ENCODE data around the gene ISY1.
A peak's percentile ranks its signal among the peaks of the same experiment; 100 is the strongest.

Gene ISY1

DNA sequence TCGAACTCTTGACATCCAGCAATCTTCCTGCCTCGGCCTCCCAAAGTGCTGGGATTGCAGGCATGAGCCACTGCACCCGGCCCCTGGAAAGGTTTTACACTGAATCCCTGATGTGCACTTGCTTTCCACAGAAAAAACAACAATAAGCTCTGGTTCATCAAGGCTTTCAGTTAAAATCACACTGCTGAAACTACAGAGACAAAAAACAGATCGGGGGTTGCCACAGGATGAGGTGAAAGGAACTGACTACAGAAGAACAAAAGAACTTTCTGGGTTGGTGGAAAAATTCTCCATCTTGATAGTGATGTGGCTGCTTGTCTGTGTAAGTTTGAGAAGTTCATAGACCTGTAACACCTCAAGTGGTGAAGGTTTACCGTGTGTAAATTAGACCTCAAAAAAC lies 42.1 kb downstream of the ISY1 start:
- no peak for DNase-seq (ENCODE audit: low read depth in 1 of 2, low spot score in 1 of 2)
- H3K27ac ChIP-seq (replicated peaks): peak overlapping the region; percentile 87; the same call in 1 of the 2 replicates
- no peak overlapping the region for H3K4me3 ChIP-seq (replicated peaks; ENCODE audit: insufficient read depth, low read length)
- H3K27me3 ChIP-seq (ENCODE audit: insufficient read depth, poor library complexity, severe bottlenecking): no peaks in the 10 kb centered on the region
- TF ChIP-seq REST (IDR thresholded peaks at IDR 0.05; ENCODE audit: insufficient replicate concordance, low read depth) (no peak), POLR2AphosphoS5 (IDR thresholded peaks at IDR 0.05; ENCODE audit: low read depth) (no peak), GABPA (IDR thresholded peaks at IDR 0.05; ENCODE audit: low read depth) (no peak), CTCF (IDR thresholded peaks at IDR 0.05; ENCODE audit: insufficient read depth, low read length) (no peak), SPI1 (IDR thresholded peaks at IDR 0.05; ENCODE audit: borderline replicate concordance, low read depth) (no peak)

- H3K27ac ChIP-seq (replicated peaks): no peak overlapping the region
Observed at GRCh38 chr3:129117134-129117533, 43.7 kb downstream of the ISY1 start.

More at GRCh38 chr3:129117134-129117533, 43.7 kb downstream of the ISY1 start:
- TF ChIP-seq GABPA (IDR thresholded peaks at IDR 0.05; ENCODE audit: low read depth) (no peak), SPI1 (IDR thresholded peaks at IDR 0.05; ENCODE audit: borderline replicate concordance, low read depth) (no peak), CTCF (IDR thresholded peaks at IDR 0.05; ENCODE audit: insufficient read depth, low read length) (no peak), REST (IDR thresholded peaks at IDR 0.05; ENCODE audit: insufficient replicate concordance, low read depth) (no peak), POLR2AphosphoS5 (IDR thresholded peaks at IDR 0.05; ENCODE audit: low read depth) (no peak)
- DNase-seq (ENCODE audit: low read depth in 1 of 2, low spot score in 1 of 2): no peak
- Histone ChIP-seq H3K4me3 (replicated peaks; ENCODE audit: insufficient read depth, low read length) (no peak overlapping the region), H3K27me3 (ENCODE audit: insufficient read depth, poor library complexity, severe bottlenecking) (no peaks in the 10 kb centered on the region)

Data from HL-60 (cell line).